ENCODE results near the gene EMILIN2. TPM values are rescaled to one million over a fixed set of nuclear protein-coding genes. Genes with fewer than 3 reads are reported as not detected.
"Not testable (repeated sequence)": the region's sequence is repeated elsewhere in the genome, so short reads cannot be mapped to it uniquely, and the experiment has no call there.

Gene EMILIN2
- total RNA-seq, 1 experiment from 2014 or later = 0.07 TPM

GRCh38 chr18:2914185-2914880 is 67.5 kb downstream of the EMILIN2 start:
- intact Hi-C loops (cut with micrococcal nuclease; ENCODE audit: unreplicated experiment) = no loop called here
- Histone ChIP-seq H3K27ac (no peak overlapping the region), H2AFZ (no peak overlapping the region), H3K36me3 (ENCODE audit: low read depth) (no peaks in the 10 kb centered on the region), H3K27me3 (ENCODE audit: insufficient read depth, low read depth) (no peaks in the 10 kb centered on the region), H3K4me1 (replicated peaks; ENCODE audit: insufficient read depth) (no peaks in the 10 kb centered on the region), H3K79me2 (ENCODE audit: low read depth) (no peaks in the 10 kb centered on the region), H3K4me2 (no peak overlapping the region), H3F3A (ENCODE audit: insufficient read depth, low read depth) (no peaks in the 10 kb centered on the region), H3K9me3 (ENCODE audit: insufficient read depth, low read depth) (no peaks in the 10 kb centered on the region), H4K20me1 (ENCODE audit: insufficient read depth) (no peaks in the 10 kb centered on the region), H3K9me2 (ENCODE audit: insufficient read depth) (no peaks in the 10 kb centered on the region), H3K4me3 (no peak overlapping the region)
- CTCF ChIA-PET = no interaction called here
- DNase-seq = no peak
- BruUV-seq (replicated peaks) = no TSS peak
- TF ChIP-seq CTCF (conservative IDR thresholded peaks at IDR 0.05) (no peak), EZH2 (IDR thresholded peaks at IDR 0.05; ENCODE audit: low read depth) (no peak)
- POLR2A ChIA-PET (ENCODE audit: unreplicated experiment) = no interaction called here

- Histone ChIP-seq H3K27me3 (ENCODE audit: insufficient read depth, low read depth) (no peaks in the 10 kb centered on the region), H4K20me1 (ENCODE audit: insufficient read depth) (no peaks in the 10 kb centered on the region), H2AFZ (no peak overlapping the region), H3F3A (ENCODE audit: insufficient read depth, low read depth) (no peaks in the 10 kb centered on the region), H3K36me3 (ENCODE audit: low read depth) (no peaks in the 10 kb centered on the region), H3K9me3 (ENCODE audit: insufficient read depth, low read depth) (no peaks in the 10 kb centered on the region), H3K4me2 (no peak overlapping the region), H3K4me3 (no peak overlapping the region), H3K27ac (no peak overlapping the region), H3K9me2 (ENCODE audit: insufficient read depth) (no peaks in the 10 kb centered on the region), H3K4me1 (replicated peaks; ENCODE audit: insufficient read depth) (no peaks in the 10 kb centered on the region), H3K79me2 (ENCODE audit: low read depth) (no peaks in the 10 kb centered on the region)
- POLR2A ChIA-PET (ENCODE audit: unreplicated experiment) = no interaction called here
- CTCF ChIA-PET = no interaction called here
- TF ChIP-seq EZH2 (IDR thresholded peaks at IDR 0.05; ENCODE audit: low read depth) (no peak), CTCF (conservative IDR thresholded peaks at IDR 0.05) (no peak)
- DNase-seq = no peak
- no TSS peak for BruUV-seq (replicated peaks)
- intact Hi-C loops (cut with micrococcal nuclease; ENCODE audit: unreplicated experiment) = no loop called here
Observed at GRCh38 chr18:2914881-2915240, 68.1 kb downstream of the EMILIN2 start.

- H3F3A ChIP-seq (ENCODE audit: insufficient read depth, low read depth); DNase-seq; H3K9me2 ChIP-seq (ENCODE audit: insufficient read depth); H3K4me2 ChIP-seq; H3K4me3 ChIP-seq; H2AFZ ChIP-seq; H3K9me3 ChIP-seq (ENCODE audit: insufficient read depth, low read depth); H3K36me3 ChIP-seq (ENCODE audit: low read depth); H3K4me1 ChIP-seq (replicated peaks; ENCODE audit: insufficient read depth); H3K79me2 ChIP-seq (ENCODE audit: low read depth); POLR2A ChIA-PET (ENCODE audit: unreplicated experiment); H3K27ac ChIP-seq; H4K20me1 ChIP-seq (ENCODE audit: insufficient read depth); intact Hi-C loops (cut with micrococcal nuclease; ENCODE audit: unreplicated experiment); BruUV-seq (replicated peaks); CTCF ChIA-PET; H3K27me3 ChIP-seq (ENCODE audit: insufficient read depth, low read depth): not testable (repeated sequence)
Observed at GRCh38 chr18:2915486-2915885, 68.7 kb downstream of the EMILIN2 start.

GRCh38 chr18:2916184-2916583 is 69.4 kb downstream of the EMILIN2 start:
- no peaks in the 10 kb centered on the region for H3K4me1 ChIP-seq (replicated peaks; ENCODE audit: insufficient read depth)
- no peaks in the 10 kb centered on the region for H4K20me1 ChIP-seq (ENCODE audit: insufficient read depth)
- no peaks in the 10 kb centered on the region for H3K9me2 ChIP-seq (ENCODE audit: insufficient read depth)
- peaks cover 4% of the 10 kb centered on the region; the same call in 1 of the 2 replicates for H3K36me3 ChIP-seq (ENCODE audit: low read depth)
- no peak for DNase-seq
- no peaks in the 10 kb centered on the region for H3K79me2 ChIP-seq (ENCODE audit: low read depth)
- ChIA-PET CTCF (no interaction called here), POLR2A (ENCODE audit: unreplicated experiment) (no interaction called here)
- TF ChIP-seq EZH2 (IDR thresholded peaks at IDR 0.05; ENCODE audit: low read depth) = no peak
- no peak for TF ChIP-seq CTCF (conservative IDR thresholded peaks at IDR 0.05)
- no peak overlapping the region for H3K4me3 ChIP-seq
- H3K27me3 ChIP-seq (ENCODE audit: insufficient read depth, low read depth) = no peaks in the 10 kb centered on the region
- BruUV-seq (replicated peaks) = no TSS peak
- no peak overlapping the region for H3K4me2 ChIP-seq
- H3K27ac ChIP-seq = no peak overlapping the region
- H3K9me3 ChIP-seq (ENCODE audit: insufficient read depth, low read depth) = no peaks in the 10 kb centered on the region
- H3F3A ChIP-seq (ENCODE audit: insufficient read depth, low read depth) = no peaks in the 10 kb centered on the region
- H2AFZ ChIP-seq = no peak overlapping the region
- intact Hi-C loops (cut with micrococcal nuclease; ENCODE audit: unreplicated experiment) = no loop called here

Data from PC-9 (cell line).